ENCODE results near the gene AMN1.
"Not testable (repeated sequence)": the region's sequence is repeated elsewhere in the genome, so short reads cannot be mapped to it uniquely, and the experiment has no call there.

- TF ChIP-seq CTCF (CRISPR knock-in tag; IDR thresholded peaks at IDR 0.05); ZNF431 (CRISPR knock-in tag; IDR thresholded peaks at IDR 0.05; ENCODE audit: borderline replicate concordance, low read depth); HNRNPLL (IDR thresholded peaks at IDR 0.05; ENCODE audit: low read depth, low read length, poor library complexity, severe bottlenecking); NR1H2 (CRISPR knock-in tag; IDR thresholded peaks at IDR 0.05; ENCODE audit: borderline replicate concordance, low read depth); NCOA1 (CRISPR knock-in tag; IDR thresholded peaks at IDR 0.05); ZMYM3 (CRISPR knock-in tag; IDR thresholded peaks at IDR 0.05); MTF1 (CRISPR knock-in tag; IDR thresholded peaks at IDR 0.05); NONO (IDR thresholded peaks at IDR 0.05); NONO (CRISPR knock-in tag; conservative IDR thresholded peaks at IDR 0.05): not testable (repeated sequence)
Observed at GRCh38 chr12:31669582-31669981, 59.2 kb downstream of the AMN1 start.

Measured in HepG2 (cell line).